ENCODE results near the gene LRTM2.
A peak's percentile ranks its signal among the peaks of the same experiment; 100 is the strongest.

LRTM2 gene

DNA sequence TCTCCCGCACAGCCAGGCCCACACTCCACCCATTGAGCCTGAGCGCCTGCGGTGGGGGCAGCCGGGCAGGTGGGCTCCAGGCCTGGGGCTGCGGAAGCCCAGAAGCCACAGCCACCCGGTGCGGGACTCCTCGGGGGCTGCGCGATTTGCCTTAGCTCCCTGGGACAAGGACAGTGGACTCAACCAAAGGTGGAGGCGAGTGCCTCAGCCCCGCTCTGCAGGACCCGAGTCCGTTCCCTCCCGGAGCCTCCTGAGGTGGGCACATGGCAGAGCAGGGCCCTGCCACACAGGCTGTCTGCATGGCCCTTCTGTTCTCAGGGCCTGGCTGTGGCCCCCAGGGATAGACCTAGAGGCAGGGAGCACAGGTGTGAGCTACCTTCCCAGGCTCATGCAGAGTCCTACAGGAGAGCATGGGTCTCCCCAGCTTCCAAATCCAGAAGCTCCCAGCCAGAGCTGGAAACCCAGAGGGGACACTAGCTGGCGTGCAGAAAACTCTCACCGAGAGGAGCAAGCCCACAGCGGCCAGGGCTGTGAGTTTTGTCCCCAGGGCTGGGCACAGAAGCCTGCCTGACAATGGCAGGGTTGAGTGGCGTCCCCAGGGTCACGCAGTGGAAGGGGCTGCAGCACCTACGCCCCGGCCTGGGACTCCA lies 22.2 kb upstream of the LRTM2 start:
- DNase-seq (ENCODE audit: low read depth) = no peak

DNA sequence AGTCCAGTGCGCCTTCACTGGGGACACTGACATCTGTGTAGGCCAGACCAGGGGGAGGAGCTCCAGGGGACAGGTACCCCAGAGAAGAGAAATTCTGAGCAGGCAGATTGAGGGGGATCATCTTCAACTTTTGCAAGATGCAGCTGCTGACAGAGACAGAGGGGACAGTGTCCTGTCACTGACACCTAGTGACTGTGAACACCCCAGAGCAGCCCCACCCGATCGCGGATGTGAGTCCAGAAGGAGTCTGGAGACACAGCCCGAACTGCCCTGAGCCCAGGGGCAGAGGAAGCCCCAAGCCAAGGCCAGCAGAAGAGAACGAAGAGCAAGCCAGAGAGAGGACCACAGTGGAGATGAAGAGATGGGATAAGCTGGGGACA lies 21.7 kb upstream of the LRTM2 start:
- no peak for DNase-seq (ENCODE audit: low read depth)

DNA sequence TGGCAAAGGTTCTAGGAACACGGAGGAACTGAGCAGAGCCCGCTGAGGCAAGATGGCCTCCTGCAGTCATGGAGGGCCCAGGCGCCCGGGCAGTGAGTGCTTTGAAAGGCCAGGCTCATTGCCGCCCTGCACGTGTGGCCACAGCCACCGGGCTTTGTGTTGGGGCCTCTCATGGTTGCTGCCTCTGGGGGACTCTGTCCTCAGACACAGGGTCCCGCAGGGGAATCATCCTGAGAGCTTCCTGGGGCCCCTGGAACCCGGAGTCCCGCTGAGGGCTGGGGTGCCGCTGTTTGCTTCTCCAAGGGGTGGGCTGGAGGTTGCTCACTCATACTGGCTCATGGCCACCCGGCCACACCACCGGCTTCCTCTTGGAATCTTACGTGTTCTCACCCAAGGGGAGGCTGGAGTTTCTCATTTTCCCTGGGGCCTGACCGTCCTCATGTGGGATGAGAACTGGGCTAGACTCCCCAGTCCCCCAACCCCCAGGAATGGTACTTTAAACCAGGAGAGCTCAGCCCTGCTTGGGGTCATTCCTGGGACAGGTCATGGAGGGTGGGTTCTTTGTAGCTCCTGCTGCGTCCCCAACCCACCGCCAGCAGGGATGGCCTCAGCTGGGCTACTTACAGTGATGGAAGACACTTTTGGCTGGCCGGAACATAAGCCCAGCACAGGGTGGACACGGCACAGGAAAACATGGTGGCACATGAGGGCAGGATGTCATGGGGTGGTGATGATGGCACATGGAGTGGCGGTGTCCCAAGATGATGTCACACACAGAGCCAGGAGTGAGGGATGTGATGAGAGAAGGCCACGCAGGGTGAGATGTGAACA lies 21.1 kb upstream of the LRTM2 start:
- no peak for DNase-seq (ENCODE audit: low read depth)

DNA sequence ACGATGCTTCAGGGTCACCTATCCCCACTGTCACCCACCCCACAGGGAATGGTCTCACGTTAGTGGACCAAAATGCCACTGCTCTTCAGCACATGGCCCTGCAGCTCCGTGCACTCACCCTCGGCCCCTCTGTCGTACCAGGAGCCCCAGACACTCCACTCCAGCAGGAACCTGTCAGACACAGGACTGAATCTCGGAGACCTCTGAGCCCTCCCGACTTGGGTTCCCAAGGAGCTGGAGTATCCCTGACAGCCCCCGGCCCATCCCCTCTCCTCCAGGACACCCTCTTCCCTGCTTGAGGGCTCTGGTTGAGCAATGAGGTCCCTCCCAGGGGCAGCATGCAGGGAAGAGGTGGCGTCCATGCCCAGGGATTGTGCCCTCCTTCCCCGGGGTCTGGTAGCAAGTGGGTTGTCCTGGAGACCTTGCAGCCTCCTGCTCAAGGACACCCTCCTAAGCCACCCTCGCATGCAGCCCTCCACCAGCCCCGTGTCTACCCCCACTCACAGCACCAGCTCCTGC lies 20.4 kb upstream of the LRTM2 start:
- DNase-seq (ENCODE audit: low read depth) = no peak

DNA sequence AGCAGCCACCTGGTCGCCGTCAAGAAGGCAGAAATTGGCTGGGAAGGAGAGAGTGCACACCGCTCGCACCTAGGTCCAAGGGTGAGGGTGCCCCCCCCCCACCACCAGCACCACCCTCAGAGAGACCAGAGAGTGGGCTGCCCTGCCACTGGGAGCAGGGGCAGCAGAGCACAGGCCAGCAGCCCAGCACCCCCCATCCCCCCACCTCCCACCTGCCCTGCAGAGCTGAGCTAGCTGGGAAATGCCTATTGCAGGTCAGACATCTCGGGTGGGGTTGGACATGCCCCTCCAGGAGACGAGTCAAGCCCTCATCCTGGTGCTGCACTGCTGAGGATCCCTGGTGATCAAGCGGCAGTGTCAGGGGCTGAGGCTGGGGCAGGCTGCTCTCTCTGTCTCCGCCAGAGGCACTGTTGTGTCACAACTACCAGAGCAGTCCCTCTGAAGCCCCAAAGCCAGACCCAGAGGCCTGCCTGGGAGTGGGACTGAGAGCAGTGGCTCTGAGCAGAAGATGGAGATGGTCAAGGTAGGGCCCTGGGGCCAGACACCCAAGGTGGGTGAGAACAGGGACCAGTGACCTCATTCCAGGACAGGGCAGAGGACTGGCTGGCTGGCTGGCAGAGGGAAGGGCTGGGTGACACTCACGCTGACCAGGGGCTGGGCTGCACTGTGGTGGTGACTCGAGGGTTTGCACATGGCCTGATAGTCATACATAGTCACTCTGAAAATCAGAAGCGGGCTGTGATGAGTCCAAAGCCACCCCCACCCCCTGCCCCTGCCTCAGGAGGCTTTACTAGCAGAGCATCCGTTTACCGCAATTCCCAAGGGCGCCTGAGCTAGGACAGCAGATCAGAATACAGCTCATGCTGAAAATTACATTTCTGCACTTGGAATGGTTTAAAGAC lies 19.7 kb upstream of the LRTM2 start:
- no peak for DNase-seq (ENCODE audit: low read depth)

DNA sequence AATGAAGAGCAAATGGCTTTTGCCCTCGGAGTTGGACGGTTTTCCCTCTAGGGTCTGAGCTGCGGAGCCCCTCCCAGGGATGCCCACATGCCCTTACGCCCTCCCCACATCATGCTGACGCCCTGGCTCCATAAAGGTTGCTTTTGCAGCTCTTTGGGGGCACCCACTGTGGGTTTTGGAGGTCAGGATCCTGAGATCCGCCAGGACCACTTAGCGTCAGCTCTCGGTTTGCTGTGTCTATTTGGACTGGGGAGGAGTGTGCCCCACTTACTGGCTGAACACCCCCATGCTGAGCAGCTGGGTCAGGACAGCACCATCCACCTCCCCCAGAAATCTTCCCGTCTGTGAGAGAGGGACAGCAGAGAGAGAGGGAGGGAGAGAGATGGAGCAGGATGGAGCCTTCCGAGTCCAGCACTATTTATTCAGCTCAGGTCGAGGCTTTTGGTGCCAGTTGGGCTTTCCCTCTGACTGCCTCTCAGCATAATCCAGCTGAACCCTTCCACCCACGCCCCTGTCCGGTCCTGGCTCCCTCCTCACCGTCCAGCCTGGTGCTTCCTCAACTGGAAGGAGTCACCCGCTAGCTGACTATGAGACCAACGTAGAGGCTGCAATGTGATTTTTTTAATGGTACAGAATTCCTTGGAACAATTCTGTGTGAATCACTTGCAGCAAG lies 18.9 kb upstream of the LRTM2 start:
- no peak for DNase-seq (ENCODE audit: low read depth)

DNA sequence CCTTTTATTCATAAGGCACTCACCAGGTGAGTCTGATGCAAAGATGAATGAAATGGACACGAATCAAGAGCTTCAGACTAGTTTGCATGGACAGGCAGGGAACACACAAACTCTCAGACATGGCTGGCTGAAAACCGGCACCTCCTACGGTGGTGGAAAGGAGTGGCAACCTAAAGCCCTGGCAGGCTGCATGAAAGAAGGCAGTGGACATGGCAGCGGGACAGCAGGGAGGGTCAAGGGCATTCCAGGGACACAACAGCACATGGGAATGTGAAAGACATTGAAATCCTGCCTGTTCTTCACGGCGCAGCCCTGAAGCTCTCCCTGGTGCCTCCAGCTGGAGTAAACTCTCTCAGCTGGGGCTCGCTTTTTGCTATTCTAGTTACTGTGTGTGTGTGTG lies 16.6 kb upstream of the LRTM2 start:
- no peak for DNase-seq (ENCODE audit: low read depth)

DNA sequence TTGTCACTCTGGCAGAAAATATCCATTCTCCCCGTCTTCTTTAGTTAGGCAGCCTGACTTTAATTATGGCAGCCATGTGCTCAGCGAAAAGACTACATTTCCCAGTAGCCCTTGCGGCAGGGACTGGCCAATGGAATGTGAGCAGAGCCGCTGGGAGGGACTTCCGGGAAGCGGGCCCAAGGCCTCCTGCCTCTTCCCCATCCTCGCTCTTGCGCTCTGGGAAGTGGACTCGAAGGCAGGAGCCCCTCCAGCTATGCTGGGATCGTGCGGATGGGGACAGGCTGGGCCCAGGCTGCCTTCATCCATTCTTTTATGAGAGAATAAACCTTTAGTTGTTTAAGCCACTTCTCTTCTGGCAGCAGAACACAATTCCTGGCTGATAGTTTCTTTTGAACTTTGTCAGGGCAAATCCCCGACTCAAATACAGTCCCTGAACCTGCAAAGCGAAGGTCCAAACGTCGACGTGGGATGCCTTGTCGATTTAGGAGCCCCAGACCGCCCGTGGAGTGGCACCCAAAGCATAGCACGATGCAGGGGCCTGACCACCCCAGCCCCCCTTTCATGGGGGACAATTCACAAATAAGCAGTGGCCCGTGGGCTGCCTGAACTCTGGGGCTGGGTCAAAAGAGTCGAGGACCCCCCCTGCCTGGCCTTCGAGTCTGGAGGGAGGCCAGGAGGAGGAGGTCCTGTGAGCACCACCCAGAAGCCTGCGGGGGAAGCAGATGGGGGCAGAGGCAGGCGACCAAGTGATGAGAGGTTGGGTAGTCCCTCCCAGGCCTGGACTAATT lies 15.6 kb upstream of the LRTM2 start:
- peak; percentile 74 for DNase-seq (ENCODE audit: low read depth)

DNA sequence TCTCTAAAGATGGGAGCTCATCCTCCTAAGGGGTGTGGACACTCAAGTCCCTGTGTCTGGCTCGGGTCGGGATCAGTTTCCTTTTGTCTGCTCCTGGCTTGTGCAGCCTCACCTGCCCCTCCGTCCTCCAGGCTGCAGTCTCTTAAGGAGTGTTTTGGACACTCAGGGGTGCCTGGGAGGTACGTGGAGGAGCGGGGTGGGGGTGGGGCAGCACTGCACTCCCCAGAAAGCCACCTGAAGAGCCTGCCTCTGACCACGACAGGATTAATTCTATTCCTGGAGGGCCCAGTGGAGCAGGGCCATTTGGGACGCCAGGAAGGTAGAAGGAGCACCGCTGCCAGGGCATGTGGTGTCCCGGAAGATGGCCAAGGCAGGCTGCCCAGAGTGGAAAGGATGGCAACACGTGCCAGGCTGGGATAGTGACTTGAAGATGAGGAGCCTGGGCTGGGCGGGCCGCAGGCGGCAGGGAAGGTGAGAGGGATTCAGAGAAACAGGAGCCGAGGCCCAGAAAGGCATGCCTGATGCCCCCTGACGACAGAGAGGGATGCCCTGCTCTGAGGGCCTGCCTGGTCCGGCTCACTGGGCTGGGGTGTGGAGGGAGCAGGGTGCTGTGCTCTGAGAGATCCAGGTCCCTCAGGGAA lies 14.8 kb upstream of the LRTM2 start:
- no peak for DNase-seq (ENCODE audit: low read depth)

DNA sequence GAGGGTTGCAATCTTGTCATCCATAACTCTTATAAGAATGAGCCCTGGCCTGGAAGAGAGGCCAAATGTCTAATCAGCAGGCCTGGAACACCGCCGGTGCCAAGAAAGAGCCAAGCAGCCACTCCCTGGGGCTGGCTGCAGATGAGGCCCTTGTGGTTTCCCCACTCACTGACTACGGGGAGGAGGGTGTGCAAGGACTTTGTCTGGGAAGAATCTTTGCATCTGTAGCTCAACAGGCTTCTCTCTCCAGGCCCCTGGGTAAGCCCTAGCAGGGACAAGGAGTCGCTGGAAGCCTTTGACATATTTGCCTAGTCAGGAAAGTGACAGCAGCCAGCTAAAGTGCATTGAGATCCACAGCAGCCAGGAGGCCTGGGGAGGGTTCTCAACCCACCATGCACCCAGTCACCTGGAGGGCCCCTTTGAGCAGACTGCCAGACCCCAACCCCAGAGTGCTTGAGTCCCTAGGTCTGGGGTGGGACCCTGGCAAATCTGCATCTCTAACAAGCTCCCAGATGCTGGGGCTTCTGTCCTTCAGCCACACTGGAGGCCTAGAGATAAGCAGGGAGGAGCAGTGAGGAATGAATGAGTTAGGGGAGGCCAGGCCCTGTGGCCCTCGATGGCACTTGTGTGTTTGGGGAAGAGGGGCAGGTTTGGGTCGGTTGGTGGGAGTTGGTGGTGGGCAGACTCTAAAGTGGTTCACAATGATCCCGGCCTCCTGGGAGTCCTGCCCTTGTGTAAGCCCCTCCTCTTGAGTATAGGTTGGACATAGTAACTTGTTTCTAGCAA lies 13.9 kb upstream of the LRTM2 start:
- DNase-seq (ENCODE audit: low read depth) = no peak

DNA sequence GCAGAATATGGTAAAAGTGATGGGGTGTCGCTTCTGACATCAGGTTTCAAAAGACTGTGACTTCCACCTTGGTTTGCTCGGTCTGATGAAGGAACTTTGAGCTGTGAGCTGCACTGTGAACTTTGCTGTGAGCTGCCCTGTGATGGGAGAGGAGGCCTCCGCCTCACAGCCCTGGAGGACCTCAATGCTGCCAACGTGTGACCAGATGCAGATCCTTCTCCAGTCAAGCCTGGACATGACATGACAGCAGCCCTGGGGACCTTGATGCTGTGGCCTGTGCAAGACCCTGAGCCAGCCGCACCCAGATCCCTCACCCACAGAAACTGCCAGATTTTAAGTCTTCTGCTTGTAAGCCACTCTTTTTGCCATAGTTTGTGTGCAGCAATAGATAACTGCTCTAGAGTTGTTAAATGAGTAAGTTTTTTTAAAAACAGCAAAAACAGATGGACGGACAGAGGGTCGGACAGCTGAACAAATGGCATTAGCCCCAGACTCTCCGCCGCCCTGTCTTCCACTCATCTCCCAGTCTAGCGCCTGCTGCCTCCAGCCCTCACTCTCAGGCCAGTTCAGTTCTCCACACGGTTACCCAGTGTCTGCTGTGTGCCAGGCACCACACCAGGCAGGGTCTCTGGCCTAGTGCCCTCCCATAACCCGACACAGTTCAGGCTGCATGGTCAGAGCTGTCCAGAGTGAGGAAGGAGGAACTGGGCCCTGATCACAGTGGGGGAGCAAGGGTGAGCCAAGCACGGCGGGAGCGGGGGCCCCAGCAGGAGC lies 13.1 kb upstream of the LRTM2 start:
- no peak for DNase-seq (ENCODE audit: low read depth)

DNA sequence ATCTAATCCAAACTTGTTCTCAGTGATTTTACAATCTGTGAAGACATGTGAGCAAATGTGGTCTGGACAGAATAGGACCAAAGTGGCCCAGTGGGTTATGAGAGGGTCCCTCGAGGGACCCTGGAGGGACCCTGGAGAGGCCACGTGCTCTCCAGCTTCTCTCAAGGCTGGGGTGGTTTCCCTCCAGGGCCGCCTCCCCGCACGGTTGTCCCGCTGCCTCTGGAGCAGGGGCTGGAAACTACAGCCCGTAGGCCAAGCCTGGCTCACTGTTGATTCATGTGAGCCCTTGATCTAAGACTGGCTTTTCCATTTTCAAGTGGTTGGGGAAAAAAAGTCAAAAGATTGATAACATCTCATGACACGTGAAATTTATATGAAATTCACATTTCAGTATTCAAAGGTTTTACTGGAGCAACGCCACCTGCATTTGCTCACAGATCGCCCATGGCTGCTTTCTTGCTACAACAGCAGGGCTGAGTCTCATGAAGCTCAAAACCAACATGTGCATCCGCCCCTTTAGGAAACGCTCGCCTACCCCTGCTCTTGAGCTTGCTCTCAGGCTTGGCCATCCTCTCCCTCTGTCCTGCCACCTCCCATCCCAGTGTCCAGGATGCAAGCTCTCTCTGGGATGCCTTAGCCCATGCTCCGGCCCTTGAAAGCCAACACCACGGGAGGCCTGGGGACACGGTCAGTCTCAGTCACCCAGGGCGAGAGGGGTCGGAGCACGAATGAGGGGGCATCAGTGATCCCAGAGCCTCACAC lies 12.1 kb upstream of the LRTM2 start:
- no peak for DNase-seq (ENCODE audit: low read depth)

DNA sequence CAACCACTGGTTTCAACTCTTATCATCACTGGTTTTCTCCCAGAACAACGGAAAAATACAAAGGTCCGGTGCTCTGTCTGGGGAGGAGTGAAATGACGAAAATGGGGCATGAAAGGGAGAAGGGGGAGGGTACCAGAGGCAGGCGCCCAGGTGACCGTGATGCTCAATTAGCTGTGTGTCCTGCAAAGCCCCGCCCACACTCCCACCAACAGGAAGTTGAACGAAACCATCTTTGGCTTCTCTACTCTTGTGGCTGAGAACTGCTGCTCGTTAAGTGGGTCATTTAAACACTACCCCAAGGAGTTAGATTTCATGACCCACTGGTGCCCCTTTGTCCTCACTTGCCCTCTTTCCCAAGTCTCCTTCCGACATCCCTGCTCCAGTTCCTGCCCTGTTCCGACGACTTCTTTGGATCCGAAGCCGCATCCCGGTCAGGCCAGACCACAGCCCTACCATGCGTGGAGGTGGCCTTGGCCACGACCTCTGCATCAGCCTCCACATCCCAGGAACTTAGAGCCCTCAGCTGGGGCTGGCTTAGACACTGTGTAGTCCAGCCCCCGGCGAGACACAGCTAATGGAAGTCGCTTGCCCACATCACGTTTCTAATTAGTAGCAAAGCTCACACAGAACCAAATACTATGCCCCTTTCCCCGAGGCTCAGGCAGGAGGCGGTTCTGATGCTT lies 11.4 kb upstream of the LRTM2 start:
- no peak for DNase-seq (ENCODE audit: low read depth)

DNA sequence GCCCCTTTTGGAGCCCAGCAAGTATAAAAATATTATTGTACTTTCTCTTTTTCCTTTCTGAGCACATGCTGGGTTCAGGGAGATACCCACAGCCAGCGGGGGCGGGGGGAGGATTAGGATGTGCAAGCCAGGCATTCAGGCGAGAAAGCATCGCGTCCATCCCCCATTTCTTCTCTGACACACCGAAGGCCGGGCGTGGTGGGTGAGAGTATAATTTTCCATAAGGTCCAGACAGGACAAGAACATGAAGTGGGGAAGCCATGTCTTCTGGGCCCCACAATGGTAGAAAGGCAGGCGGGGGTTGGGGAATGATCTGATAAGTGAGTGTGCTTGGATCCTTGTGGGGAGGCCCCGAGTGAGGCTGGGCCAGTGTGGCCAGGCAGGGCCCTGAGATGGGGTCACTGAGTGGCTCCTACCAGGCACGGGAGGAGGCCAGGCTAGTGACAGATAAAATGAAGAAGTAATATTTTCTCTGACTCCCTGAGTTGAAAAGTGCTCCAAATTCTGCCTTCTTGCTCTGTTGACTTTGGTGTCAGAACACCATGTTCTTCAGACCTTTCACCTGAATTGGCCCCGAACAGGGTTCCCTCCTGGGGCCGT lies 10.7 kb upstream of the LRTM2 start:
- DNase-seq (ENCODE audit: low read depth) = no peak

DNA sequence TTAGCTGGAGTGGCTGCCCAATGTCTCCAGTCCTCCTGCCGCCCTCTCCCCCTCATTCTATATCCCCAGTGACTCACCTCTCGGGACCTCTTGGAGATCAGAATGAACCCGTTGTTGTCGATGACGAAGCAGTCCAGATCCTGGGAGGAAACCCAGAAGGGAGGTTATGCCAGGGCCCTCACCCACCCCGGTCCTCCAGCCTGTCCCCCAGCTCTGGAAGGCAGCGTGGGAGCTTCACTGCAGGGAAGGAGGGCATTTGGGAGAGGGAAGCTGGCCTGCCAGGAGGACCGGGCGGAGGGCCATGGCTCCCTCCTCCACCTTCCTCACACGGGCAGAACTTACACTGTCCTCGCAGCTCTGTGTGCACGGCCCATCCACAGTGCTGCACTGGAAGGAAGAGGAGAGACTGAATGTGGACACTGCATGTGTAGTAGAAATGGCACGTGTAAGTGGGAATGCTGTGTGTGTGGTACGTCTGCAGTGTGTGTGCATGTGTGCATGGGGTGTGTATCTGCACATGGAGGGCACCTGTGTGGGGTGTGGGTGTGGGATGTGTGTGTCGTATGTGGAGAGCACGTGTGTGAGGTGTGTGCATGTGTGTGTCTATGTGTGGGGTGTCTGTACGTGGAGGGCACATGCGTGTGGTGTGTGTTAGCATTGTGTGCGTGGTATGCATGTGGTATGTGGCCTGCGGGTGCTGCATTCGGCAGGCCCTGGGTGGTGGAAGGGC lies 10.0 kb upstream of the LRTM2 start:
- no peak for DNase-seq (ENCODE audit: low read depth)

DNA sequence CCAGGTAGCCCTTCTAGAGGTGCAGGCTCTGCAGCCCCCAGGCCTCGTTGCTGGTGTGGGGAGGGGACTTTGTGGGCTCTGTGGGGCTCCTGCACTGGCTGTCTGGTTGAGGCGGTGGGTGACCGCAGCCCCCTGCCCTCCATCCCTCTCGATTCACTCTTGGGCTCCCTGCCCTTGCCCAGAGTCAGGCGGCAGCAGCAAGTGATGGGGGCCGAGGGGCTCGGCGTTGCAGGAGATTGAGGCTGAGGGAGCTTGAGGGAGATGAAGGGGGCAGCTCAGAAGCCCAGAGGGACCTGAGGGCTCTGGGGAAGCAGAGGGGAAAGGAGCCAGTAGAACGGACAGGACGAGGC lies 9.5 kb upstream of the LRTM2 start:
- no peak for DNase-seq (ENCODE audit: low read depth)

All from activated T-helper 9 cell treated with anti-CD3 and anti-CD28 coated beads, Interleukin-2, amount 50 U/mL, for 16 hours (primary cell).